Measurements from ENCODE around the gene DDC.
"Not testable (repeated sequence)": the region's sequence is repeated elsewhere in the genome, so short reads cannot be mapped to it uniquely, and the experiment has no call there.

DDC gene

DNA sequence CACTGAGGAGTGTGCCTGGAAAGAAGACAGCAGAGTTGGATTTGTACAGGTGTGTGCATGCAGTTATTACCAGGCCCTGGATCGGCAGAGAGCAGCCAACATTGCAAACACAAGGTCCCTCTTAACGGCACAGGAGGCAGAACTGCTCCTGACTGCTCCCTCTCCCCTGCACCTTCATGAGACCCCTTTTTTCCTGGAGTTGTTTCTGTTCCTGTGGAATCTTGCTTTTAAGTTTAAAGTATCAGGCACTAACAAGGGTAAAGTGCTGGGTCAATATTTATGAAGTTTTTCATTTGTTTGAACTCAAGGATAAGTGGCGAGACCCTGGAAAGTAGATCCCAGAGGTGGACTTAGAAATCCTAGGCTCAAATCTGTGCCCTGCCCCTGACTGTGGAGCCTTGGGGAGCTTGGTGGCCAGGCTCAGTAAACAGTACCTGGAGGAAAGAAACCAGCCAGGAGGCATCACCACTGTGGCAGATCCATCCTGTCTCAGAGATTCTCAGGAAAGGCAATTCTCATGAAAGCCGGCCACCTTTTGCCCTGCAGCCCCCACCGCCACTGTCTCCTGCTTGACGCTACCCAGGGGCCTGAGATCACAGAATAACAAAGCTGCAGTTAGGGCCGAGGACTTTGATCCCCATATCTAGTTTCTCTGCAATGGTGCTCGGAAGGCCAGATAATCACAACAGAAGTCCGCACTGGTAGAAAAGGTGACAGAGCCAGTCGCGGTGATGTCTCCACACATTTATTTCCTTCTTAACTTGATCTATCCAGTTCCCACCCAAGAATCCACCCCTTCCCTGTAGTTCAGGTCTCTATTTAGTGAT lies 36.7 kb downstream of the DDC start:
- TF ChIP-seq, protein P1, sequence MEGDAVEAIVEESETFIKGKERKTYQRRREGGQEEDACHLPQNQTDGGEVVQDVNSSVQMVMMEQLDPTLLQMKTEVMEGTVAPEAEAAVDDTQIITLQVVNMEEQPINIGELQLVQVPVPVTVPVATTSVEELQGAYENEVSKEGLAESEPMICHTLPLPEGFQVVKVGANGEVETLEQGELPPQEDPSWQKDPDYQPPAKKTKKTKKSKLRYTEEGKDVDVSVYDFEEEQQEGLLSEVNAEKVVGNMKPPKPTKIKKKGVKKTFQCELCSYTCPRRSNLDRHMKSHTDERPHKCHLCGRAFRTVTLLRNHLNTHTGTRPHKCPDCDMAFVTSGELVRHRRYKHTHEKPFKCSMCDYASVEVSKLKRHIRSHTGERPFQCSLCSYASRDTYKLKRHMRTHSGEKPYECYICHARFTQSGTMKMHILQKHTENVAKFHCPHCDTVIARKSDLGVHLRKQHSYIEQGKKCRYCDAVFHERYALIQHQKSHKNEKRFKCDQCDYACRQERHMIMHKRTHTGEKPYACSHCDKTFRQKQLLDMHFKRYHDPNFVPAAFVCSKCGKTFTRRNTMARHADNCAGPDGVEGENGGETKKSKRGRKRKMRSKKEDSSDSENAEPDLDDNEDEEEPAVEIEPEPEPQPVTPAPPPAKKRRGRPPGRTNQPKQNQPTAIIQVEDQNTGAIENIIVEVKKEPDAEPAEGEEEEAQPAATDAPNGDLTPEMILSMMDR (IDR thresholded peaks at IDR 0.05; ENCODE audit: low read depth, low read length): no peak
- H3K4me3 ChIP-seq (ENCODE audit: low read depth, low read length): no peak overlapping the region
- in situ Hi-C loops (cut with HindIII; ENCODE audit: low sequenced_read_pairs): no loop called here
- no peak for DNase-seq (ENCODE audit: low read depth, low spot score)

DNA sequence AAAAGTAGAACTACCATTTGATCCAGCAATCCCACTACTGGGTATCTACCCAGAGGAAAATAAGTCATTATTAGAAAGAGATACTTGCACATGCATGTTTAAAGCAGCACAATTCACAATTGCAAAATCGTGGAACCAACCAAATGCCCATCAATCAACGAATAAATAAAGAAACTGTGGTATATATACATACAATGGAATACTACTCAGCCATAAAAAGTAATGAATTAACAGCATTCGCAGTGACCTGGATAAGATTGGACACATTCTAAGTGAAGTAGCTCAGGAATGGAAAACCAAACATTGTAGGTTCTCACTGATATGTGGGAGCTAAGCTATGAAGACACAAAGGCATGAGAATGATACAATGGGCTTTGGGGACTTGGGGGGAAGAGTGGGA lies 45.9 kb downstream of the DDC start:
- H3K4me3 ChIP-seq (ENCODE audit: low read depth, low read length); in situ Hi-C loops (cut with HindIII; ENCODE audit: low sequenced_read_pairs); DNase-seq (ENCODE audit: low read depth, low spot score): not testable (repeated sequence)

DNA sequence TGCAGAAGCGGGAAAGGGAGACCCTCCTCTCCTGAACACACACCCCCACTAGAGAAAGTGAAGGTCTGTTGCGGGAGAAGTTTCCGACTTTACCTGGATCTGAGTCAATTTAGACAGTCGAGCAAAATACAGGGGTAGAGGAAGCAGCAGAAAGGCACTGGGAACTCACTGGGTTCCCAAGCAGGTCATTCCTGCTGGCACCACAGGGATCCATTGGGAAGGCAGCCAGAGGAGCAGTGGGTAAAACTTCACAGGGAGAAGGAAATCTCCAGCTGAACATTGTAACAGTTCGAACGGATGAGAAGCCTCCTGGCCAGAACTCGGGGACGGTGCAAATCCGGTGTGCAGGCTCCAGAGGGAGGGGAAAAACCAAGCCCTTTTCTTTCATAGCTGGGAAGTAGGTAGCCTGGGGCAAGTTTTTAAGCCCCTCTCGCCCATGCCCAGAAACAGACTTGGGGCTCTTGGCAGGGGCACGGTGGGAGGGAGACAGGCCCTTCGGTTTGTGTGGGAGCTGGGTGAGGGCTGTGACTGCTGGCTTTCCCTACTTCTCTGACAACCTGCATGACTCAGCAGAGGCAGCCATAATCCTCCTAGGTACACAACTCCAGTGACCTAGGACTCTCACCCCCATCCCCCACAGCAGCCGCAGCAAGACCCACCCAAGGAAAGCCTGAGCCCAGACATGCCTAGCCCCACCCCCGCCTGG lies 51.9 kb downstream of the DDC start:
- no peak for DNase-seq (ENCODE audit: low read depth, low spot score)
- TF ChIP-seq, protein P1 (IDR thresholded peaks at IDR 0.05; ENCODE audit: low read depth, low read length): no peak
- H3K4me3 ChIP-seq (ENCODE audit: low read depth, low read length): no peak overlapping the region
- in situ Hi-C loops (cut with HindIII; ENCODE audit: low sequenced_read_pairs): no loop called here

DNA sequence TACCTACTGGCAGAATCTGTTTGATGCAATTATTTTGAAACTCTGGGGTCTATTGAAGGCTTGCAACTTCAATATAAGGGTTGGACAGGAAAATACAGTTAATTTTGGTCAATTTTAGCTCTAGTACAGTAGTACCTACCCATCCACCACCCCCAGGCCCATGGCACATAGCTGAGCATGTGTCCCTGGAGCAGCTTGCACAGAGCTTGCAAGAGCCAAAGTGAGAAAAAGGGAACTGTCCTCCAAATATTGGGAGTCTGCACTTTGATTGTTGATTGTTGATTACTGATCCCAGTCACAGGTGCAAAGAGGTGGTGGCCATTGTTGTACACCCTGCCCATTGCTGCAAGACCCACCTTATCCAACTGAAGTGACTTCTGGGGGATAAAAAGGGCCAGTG lies 52.8 kb downstream of the DDC start:
- in situ Hi-C loops (cut with HindIII; ENCODE audit: low sequenced_read_pairs): no loop called here
- TF ChIP-seq, protein P1 (IDR thresholded peaks at IDR 0.05; ENCODE audit: low read depth, low read length): no peak
- no peak for DNase-seq (ENCODE audit: low read depth, low spot score)
- no peak overlapping the region for H3K4me3 ChIP-seq (ENCODE audit: low read depth, low read length)

DNA sequence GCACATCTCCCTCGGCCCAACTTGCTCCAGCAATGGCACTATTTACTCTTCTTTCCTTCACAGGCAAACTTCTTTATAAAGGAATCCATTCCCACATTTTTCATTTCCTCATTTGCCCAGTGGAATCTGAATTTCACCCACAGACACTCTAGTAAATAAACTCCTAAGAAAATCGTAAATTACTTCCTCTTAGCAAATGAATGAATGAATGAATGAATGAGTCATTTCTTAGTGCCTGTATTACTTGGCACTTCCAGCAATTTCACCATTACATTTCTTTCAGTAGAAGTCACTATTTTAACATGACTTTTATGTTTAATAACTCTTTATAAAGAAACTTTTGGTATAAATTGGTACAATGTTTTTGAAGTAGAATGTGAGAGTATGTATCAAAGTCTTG lies 55.7 kb downstream of the DDC start:
- no peak overlapping the region for H3K4me3 ChIP-seq (ENCODE audit: low read depth, low read length)
- TF ChIP-seq, protein P1 (IDR thresholded peaks at IDR 0.05; ENCODE audit: low read depth, low read length): no peak
- in situ Hi-C loops (cut with HindIII; ENCODE audit: low sequenced_read_pairs): no loop called here
- no peak for DNase-seq (ENCODE audit: low read depth, low spot score)

DNA sequence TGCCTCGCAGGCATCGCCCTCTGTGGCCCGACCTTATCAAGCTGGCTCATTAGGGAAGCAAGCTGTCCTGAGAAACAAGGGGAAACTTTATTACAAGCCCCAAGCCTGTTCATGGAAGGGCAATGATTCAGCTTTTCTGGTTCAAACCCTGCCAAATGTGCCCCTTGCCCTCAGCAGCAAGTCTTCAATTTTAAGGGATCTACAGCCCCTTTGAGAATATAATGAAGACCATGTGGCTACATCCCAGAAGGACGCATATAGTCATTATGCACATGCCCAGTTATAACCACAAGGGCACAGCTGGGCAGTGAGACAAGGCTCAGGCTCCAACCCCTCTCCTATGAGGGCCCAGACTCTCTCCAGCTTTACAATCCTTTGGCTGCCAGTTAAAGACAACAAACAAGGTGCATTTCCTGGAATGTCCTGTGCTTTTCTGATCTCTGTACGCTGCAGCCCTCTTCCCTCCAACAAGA lies 56.7 kb downstream of the DDC start:
- TF ChIP-seq, protein P1 (IDR thresholded peaks at IDR 0.05; ENCODE audit: low read depth, low read length): no peak
- in situ Hi-C loops (cut with HindIII; ENCODE audit: low sequenced_read_pairs): no loop called here
- no peak for DNase-seq (ENCODE audit: low read depth, low spot score)
- no peak overlapping the region for H3K4me3 ChIP-seq (ENCODE audit: low read depth, low read length)

DNA sequence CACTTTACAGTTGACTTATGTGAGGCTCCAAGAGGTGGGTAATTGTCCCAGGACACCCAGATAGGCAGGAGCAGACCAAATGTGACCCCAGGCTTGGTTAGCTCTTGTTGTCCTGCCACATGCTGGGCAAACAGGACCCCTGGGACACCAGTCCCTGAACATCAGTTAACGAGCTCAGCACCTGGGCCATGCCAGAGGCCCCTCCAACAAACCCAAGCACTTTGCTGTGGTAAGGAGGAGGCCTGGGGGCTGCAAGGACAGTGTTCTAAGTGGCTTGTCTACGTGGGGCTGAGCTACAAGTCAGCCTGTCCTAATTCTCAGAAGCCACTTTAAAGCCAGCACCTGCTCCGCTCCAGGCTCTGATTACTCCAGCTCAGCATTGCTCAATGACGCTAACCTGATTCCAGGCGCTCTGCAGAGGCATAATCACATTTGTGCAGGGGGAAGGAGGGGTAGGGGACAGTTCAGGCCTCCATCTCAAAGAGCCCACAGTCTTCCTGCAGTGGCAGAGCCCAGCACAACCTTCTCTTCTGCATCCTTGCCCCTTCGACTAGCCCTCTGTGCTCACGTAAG lies 57.2 kb downstream of the DDC start:
- in situ Hi-C loops (cut with HindIII; ENCODE audit: low sequenced_read_pairs): no loop called here
- H3K4me3 ChIP-seq (ENCODE audit: low read depth, low read length): no peak overlapping the region
- DNase-seq (ENCODE audit: low read depth, low spot score): no peak
- TF ChIP-seq, protein P1 (IDR thresholded peaks at IDR 0.05; ENCODE audit: low read depth, low read length): no peak
